ENCODE measurements around the gene OR4C6. TPM values are rescaled to one million over a fixed set of nuclear protein-coding genes. Genes with fewer than 3 reads are reported as not detected.

Gene OR4C6
- total RNA-seq, 1 experiment from 2014 or later, result not detected

- no peaks in the 10 kb centered on the region; the same call in 1 of the 2 replicates for H3K9me3 ChIP-seq (ENCODE audit: low read length)
- ATAC-seq (no peak), DNase-seq (no peak)
- H3K9ac ChIP-seq (ENCODE audit: low read length), result no peak overlapping the region
- ChIA-PET POLR2A (ENCODE audit: unreplicated experiment) (no interaction called here), CTCF (no interaction called here)
- no peak overlapping the region for H3K4me3 ChIP-seq (ENCODE audit: low read length)
- no peaks in the 10 kb centered on the region for H3K27me3 ChIP-seq (ENCODE audit: low read length)
- H4K20me1 ChIP-seq (ENCODE audit: low read length), result no peaks in the 10 kb centered on the region
- H3K36me3 ChIP-seq (ENCODE audit: low read depth, low read length), result no peaks in the 10 kb centered on the region
- no TSS peak for BruUV-seq (replicated peaks)
- H3K4me1 ChIP-seq (ENCODE audit: insufficient read depth, low read length), result no peaks in the 10 kb centered on the region
- no peaks in the 10 kb centered on the region for H3K9me2 ChIP-seq (replicated peaks; ENCODE audit: low read length)
- no peaks in the 10 kb centered on the region for H3K79me2 ChIP-seq (ENCODE audit: low read length)
- H2AFZ ChIP-seq (ENCODE audit: low read length), result no peak overlapping the region
- H3F3A ChIP-seq (ENCODE audit: low read length, unreplicated experiment), result no peaks in the 10 kb centered on the region
- H3K4me2 ChIP-seq (ENCODE audit: low read length), result no peak overlapping the region
- TF ChIP-seq CTCF (conservative IDR thresholded peaks at IDR 0.05; ENCODE audit: low read depth, low read length) (no peak), EZH2 (IDR thresholded peaks at IDR 0.05; ENCODE audit: low read length, unreplicated experiment) (no peak), EZH2phosphoT487 (IDR thresholded peaks at IDR 0.05; ENCODE audit: borderline replicate concordance, low read length) (no peak)
- intact Hi-C loops (cut with micrococcal nuclease), result no loop called here
- no peak overlapping the region for H3K27ac ChIP-seq (ENCODE audit: low read length)
Observed at GRCh38 chr11:55673860-55674259, 11.9 kb downstream of the OR4C6 start.

GRCh38 chr11:55697817-55698216 is 35.8 kb downstream of the OR4C6 start:
- H3K27me3 ChIP-seq (ENCODE audit: low read length), result no peaks in the 10 kb centered on the region
- H3K27ac ChIP-seq (ENCODE audit: low read length), result no peak overlapping the region
- no peaks in the 10 kb centered on the region for H4K20me1 ChIP-seq (ENCODE audit: low read length)
- H3K4me2 ChIP-seq (ENCODE audit: low read length), result no peak overlapping the region
- H3F3A ChIP-seq (ENCODE audit: low read length, unreplicated experiment), result no peaks in the 10 kb centered on the region
- no peaks in the 10 kb centered on the region for H3K79me2 ChIP-seq (ENCODE audit: low read length)
- peaks cover 19% of the 10 kb centered on the region for H3K9me3 ChIP-seq (ENCODE audit: low read length)
- POLR2A ChIA-PET (ENCODE audit: unreplicated experiment), result no interaction called here
- no peak overlapping the region for H3K9ac ChIP-seq (ENCODE audit: low read length)
- ATAC-seq (no peak), DNase-seq (no peak)
- no peak for TF ChIP-seq EZH2phosphoT487 (IDR thresholded peaks at IDR 0.05; ENCODE audit: borderline replicate concordance, low read length)
- TF ChIP-seq EZH2 (IDR thresholded peaks at IDR 0.05; ENCODE audit: low read length, unreplicated experiment), result no peak
- no peak for TF ChIP-seq CTCF (conservative IDR thresholded peaks at IDR 0.05; ENCODE audit: low read depth, low read length)
- H2AFZ ChIP-seq (ENCODE audit: low read length), result no peak overlapping the region
- no peaks in the 10 kb centered on the region for H3K9me2 ChIP-seq (replicated peaks; ENCODE audit: low read length)
- no peaks in the 10 kb centered on the region for H3K4me1 ChIP-seq (ENCODE audit: insufficient read depth, low read length)
- intact Hi-C loops (cut with micrococcal nuclease), result no loop called here
- no TSS peak for BruUV-seq (replicated peaks)
- CTCF ChIA-PET, result no interaction called here
- H3K4me3 ChIP-seq (ENCODE audit: low read length), result no peak overlapping the region
- H3K36me3 ChIP-seq (ENCODE audit: low read depth, low read length), result no peaks in the 10 kb centered on the region; the same call in 1 of the 2 replicates

- no TSS peak for BruUV-seq (replicated peaks)
- Histone ChIP-seq H4K20me1 (ENCODE audit: low read length) (no peaks in the 10 kb centered on the region), H2AFZ (ENCODE audit: low read length) (no peak overlapping the region), H3K27ac (ENCODE audit: low read length) (no peak overlapping the region), H3K4me1 (ENCODE audit: insufficient read depth, low read length) (no peaks in the 10 kb centered on the region), H3K9ac (ENCODE audit: low read length) (no peak overlapping the region), H3K4me3 (ENCODE audit: low read length) (no peak overlapping the region), H3K36me3 (ENCODE audit: low read depth, low read length) (no peaks in the 10 kb centered on the region; the same call in 1 of the 2 replicates), H3K9me3 (ENCODE audit: low read length) (peaks cover 31% of the 10 kb centered on the region), H3K79me2 (ENCODE audit: low read length) (no peaks in the 10 kb centered on the region), H3K4me2 (ENCODE audit: low read length) (no peak overlapping the region), H3F3A (ENCODE audit: low read length, unreplicated experiment) (no peaks in the 10 kb centered on the region), H3K27me3 (ENCODE audit: low read length) (no peaks in the 10 kb centered on the region), H3K9me2 (replicated peaks; ENCODE audit: low read length) (no peaks in the 10 kb centered on the region)
- CTCF ChIA-PET, result no interaction called here
- TF ChIP-seq EZH2phosphoT487 (IDR thresholded peaks at IDR 0.05; ENCODE audit: borderline replicate concordance, low read length) (no peak), CTCF (conservative IDR thresholded peaks at IDR 0.05; ENCODE audit: low read depth, low read length) (no peak)
- POLR2A ChIA-PET (ENCODE audit: unreplicated experiment), result no interaction called here
- intact Hi-C loops (cut with micrococcal nuclease), result no loop called here
- ATAC-seq (no peak), DNase-seq (no peak)
Observed at GRCh38 chr11:55701429-55701828, 39.4 kb downstream of the OR4C6 start.
